GM12878 (cell line): ENCODE results near the gene CD53. TPM values are rescaled to one million over a fixed set of nuclear protein-coding genes. Genes with fewer than 3 reads are reported as not detected.

ENCODE experiments used
- ATAC-seq: fragments of 200-7000 bp; cut with Tn5 transposase; 3 replicates; pipeline ENCODE4 v1.9.1; 2020; ENCODE audit warnings: mild to moderate bottlenecking, moderate library complexity
- BruUV-seq: library from RNA; stranded (reverse); fragments of 400-500 nt; replicated peaks from 2 replicates; lab custom pipeline; 2021; lab: Mats Ljungman, UMichigan
- CTCF ChIA-PET: fragments of 300-600 bp; sonication (Branson Sonifier 250); formaldehyde crosslinking; extraction: SDS; loops from one replicate; lab custom pipeline; 2021; ENCODE audit warnings: inconsistent platforms; lab: Yijun Ruan, JAX
- POLR2A ChIA-PET: fragments of 350-600 bp; formaldehyde crosslinking; extraction: SDS; loops from one replicate; lab custom pipeline; 2021; ENCODE audit warnings: inconsistent platforms; lab: Charles Lee
- RAD21 ChIA-PET: fragments of 300-600 bp; sonication (Branson Sonifier 250); formaldehyde crosslinking; loops from one replicate; lab custom pipeline; 2023; ENCODE audit warnings: antibody characterized with exemption; ENCODE audit not compliant: unreplicated experiment; lab: Charles Lee
- SMC1A ChIA-PET: fragments of 300-600 bp; sonication (Branson Sonifier 250); formaldehyde crosslinking; loops from one replicate; lab custom pipeline; 2023; ENCODE audit not compliant: unreplicated experiment, uncharacterized antibody; lab: Charles Lee
- DNase-seq: peaks from one replicate; pipeline ENCODE4 v3.0.0-alpha.2; 2011; ENCODE audit warnings: low read depth, low spot score
- FAIRE-seq: peaks from 3 replicates; lab custom pipeline; 2011; peaks lifted over from hg19 to GRCh38; lab: Jason Lieb, UNC
- H2AFZ ChIP-seq: 2 replicates; pipeline ENCODE4 v1.6.0; 2011; ENCODE audit warnings: low read depth, low read length, control low read depth; ENCODE audit not compliant: control insufficient read depth
- H3K27ac ChIP-seq: 2 replicates; pipeline ENCODE4 v1.5.1; 2011; ENCODE audit warnings: control low read depth; ENCODE audit not compliant: control insufficient read depth, insufficient read depth
- H3K27me3 ChIP-seq, 2 experiments: replicated peaks in 1 of 2; 2 replicates each; pipeline versions ENCODE4 v1.6.0 to v1.6.1; 2011; ENCODE audit warnings: low read length in 1 of 2; ENCODE audit not compliant: control insufficient read depth in 2 of 2, insufficient read depth in 2 of 2
- H3K36me3 ChIP-seq, 2 experiments: 2 replicates each; pipeline ENCODE4 v1.5.1; 2011; ENCODE audit warnings: low read length in 1 of 2; ENCODE audit not compliant: control insufficient read depth in 2 of 2, insufficient read depth in 2 of 2
- H3K4me1 ChIP-seq: 2 replicates; pipeline ENCODE4 v1.6.1; 2011; ENCODE audit warnings: mild to moderate bottlenecking, low read length, moderate library complexity, mixed read lengths; ENCODE audit not compliant: control insufficient read depth, insufficient read depth
- H3K4me2 ChIP-seq: 2 replicates; pipeline ENCODE4 v1.6.0; 2011; ENCODE audit warnings: control low read depth; ENCODE audit not compliant: control insufficient read depth, insufficient read depth
- H3K4me3 ChIP-seq: fragments of 200-600 bp; sonication (generic); 2 replicates; pipeline ENCODE4 v1.5.1; 2016
- H3K79me2 ChIP-seq: 2 replicates; pipeline ENCODE4 v1.6.0; 2011; ENCODE audit warnings: low read length; ENCODE audit not compliant: control insufficient read depth, insufficient read depth
- H3K9ac ChIP-seq: 2 replicates; pipeline ENCODE4 v1.8.0; 2011; ENCODE audit warnings: low read length, control low read depth, mixed read lengths; ENCODE audit not compliant: control insufficient read depth, insufficient read depth
- H3K9me3 ChIP-seq: replicated peaks from 3 replicates; pipeline ENCODE4 v1.5.1; 2011; ENCODE audit warnings: mild to moderate bottlenecking, low read length; ENCODE audit not compliant: control insufficient read depth, insufficient read depth
- H4K20me1 ChIP-seq: 2 replicates; pipeline ENCODE4 v1.6.0; 2011; ENCODE audit not compliant: control insufficient read depth, insufficient read depth
- IKZF2 ChIP-seq, 2 experiments: fragments of 450-650 bp; IDR thresholded peaks; 2 replicates each; pipeline ENCODE4 v1.6.1; 2017; ENCODE audit warnings: mild to moderate bottlenecking in 2 of 2, moderate library complexity in 2 of 2
- IRF4 ChIP-seq: IDR thresholded peaks from 2 replicates; pipeline ENCODE4 v1.6.1; 2011; ENCODE audit warnings: low read depth, low read length
- KLF5 ChIP-seq: fragments of 450-650 bp; IDR thresholded peaks from 2 replicates; pipeline ENCODE4 v1.6.1; 2014; ENCODE audit warnings: mild to moderate bottlenecking; ENCODE audit not compliant: partially characterized antibody
- NBN ChIP-seq: fragments of 450-650 bp; IDR thresholded peaks from 2 replicates; pipeline ENCODE4 v1.6.1; 2016
- SRF ChIP-seq, 2 experiments: IDR thresholded peaks; 2 replicates each; pipeline ENCODE4 v1.6.1; 2011; ENCODE audit warnings: low read depth in 2 of 2, low read length in 2 of 2, mild to moderate bottlenecking in 1 of 2, moderate library complexity in 1 of 2
- TCF12 ChIP-seq: IDR thresholded peaks from 2 replicates; pipeline ENCODE4 v1.6.1; 2011; ENCODE audit warnings: low read depth, mild to moderate bottlenecking, low read length
- in situ Hi-C: fragments of 300-500 bp; cut with MboI; formaldehyde crosslinking; loops from 9 replicates; pipeline ENCODE4 v1.14.3; 2018; ENCODE audit warnings: mixed read lengths
- intact Hi-C: fragments of 100-400 bp; cut with micrococcal nuclease; formaldehyde crosslinking; loops from one replicate; pipeline ENCODE4 v1.14.2; 2022; ENCODE audit not compliant: unreplicated experiment
- polyA plus RNA-seq, 11 experiments: library from polyadenylated mRNA; depleted of rRNA in 4 of 11; unstranded in 6 of 11; stranded (reverse) in 5 of 11; fragments of >200 nt; fragmentation: Nextera tagmentation in 4 of 11; fragmentation: Illumina TruSeq in 1 of 11; extraction: Ambion mirVana in 4 of 11; extraction: Trizol in 1 of 11; gene quantifications; 1 replicate in 1 of 11; 2 replicates in 10 of 11; pipeline versions ENCODE4 v1.2.1 to v1.2.3, GENCODE V29; 2011 to 2016; ENCODE audit warnings: inconsistent platforms in 2 of 11, missing spikeins in 2 of 11, low read depth in 1 of 11
- total RNA-seq, 4 experiments: library from RNA; depleted of rRNA in 3 of 4; stranded (reverse); fragments of >200 nt in 3 of 4; fragmentation: Illumina TruSeq in 1 of 4; extraction: Trizol in 1 of 4; gene quantifications; 2 replicates each; pipeline versions ENCODE4 v1.2.1 to v1.2.3, GENCODE V29; 2013 to 2021
- TF ChIP-seq, protein P1 (sequence below): fragments of 150-350 bp; IDR thresholded peaks from 2 replicates; pipeline ENCODE4 v1.6.1; 2016; ENCODE audit warnings: low read depth, low read length
- TF ChIP-seq, protein P2 (sequence below): fragments of 450-650 bp; IDR thresholded peaks from 2 replicates; pipeline ENCODE4 v1.6.1; 2016; ENCODE audit warnings: mild to moderate bottlenecking

The CD53 gene
- total and polyA plus RNA-seq, 10 of the 15 experiments (the other 5 are each of a cell fraction or from before 2014, with no cell fraction given), result 350 to 1,389 (median 538) TPM

DNA sequence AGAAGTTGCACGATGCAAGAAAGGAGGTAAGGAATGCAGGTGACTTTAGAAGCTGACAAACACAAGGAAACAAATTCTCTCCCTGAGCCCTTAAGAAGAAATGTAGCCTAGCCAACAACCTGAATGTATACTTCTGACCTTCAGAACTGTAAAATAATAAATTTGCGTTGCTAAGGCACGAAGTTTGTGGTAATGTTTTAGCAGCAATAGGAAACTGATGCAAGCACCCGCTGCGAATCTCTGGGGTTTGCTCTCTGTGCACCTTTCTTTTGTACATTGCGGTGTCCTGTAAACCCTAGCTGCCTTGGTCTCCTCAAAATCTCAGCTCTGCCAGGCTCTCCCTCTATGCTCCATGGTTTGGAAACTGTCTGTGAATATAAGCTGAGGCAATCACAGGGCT, 15.1 kb downstream of the CD53 start (continued):
- TF ChIP-seq NBN (no peak), IKZF2 (IDR thresholded peaks at IDR 0.05) (no peak), SRF (IDR thresholded peaks at IDR 0.05; ENCODE audit: low read depth in 2 of 2, low read length in 2 of 2) (no peak), TCF12 (no peak), KLF5 (no peak)
- TF ChIP-seq, protein P1, sequence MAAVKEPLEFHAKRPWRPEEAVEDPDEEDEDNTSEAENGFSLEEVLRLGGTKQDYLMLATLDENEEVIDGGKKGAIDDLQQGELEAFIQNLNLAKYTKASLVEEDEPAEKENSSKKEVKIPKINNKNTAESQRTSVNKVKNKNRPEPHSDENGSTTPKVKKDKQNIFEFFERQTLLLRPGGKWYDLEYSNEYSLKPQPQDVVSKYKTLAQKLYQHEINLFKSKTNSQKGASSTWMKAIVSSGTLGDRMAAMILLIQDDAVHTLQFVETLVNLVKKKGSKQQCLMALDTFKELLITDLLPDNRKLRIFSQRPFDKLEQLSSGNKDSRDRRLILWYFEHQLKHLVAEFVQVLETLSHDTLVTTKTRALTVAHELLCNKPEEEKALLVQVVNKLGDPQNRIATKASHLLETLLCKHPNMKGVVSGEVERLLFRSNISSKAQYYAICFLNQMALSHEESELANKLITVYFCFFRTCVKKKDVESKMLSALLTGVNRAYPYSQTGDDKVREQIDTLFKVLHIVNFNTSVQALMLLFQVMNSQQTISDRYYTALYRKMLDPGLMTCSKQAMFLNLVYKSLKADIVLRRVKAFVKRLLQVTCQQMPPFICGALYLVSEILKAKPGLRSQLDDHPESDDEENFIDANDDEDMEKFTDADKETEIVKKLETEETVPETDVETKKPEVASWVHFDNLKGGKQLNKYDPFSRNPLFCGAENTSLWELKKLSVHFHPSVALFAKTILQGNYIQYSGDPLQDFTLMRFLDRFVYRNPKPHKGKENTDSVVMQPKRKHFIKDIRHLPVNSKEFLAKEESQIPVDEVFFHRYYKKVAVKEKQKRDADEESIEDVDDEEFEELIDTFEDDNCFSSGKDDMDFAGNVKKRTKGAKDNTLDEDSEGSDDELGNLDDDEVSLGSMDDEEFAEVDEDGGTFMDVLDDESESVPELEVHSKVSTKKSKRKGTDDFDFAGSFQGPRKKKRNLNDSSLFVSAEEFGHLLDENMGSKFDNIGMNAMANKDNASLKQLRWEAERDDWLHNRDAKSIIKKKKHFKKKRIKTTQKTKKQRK, result no peak

DNA sequence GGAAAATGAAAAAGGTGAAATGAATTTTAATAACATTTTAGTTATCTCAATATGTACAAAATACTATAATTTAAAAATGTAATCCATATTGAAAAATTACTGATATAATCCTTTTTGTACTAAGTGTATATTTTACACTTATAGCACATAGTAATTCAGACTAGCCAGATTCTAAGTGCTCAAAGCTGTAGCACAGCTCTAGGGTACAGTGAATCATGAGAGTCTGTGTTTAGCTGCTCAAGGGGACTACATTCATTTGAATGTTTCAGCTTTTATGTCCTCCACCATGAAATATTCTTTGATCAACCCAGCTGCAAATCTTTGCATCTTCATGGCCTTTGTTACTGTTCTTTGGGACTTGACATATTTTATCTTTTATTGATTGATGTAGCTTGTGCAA, 15.7 kb downstream of the CD53 start:
- H4K20me1 ChIP-seq, result peaks cover 29% of the 10 kb centered on the region
- H3K4me3 ChIP-seq, result no peak overlapping the region
- H3K36me3 ChIP-seq, result peaks cover 7 to 35% of the 10 kb centered on the region in 2 experiments
- H3K9me3 ChIP-seq, result no peaks in the 10 kb centered on the region
- CTCF ChIA-PET, result interaction anchor here (0.7 to 1.4 kb wide), 2 partner anchors 10 to 13 kb away, joined by 3 read pairs; no protein-coding TSS in a partner anchor
- POLR2A ChIA-PET, result interaction anchor here (0.5 to 1.2 kb wide), 2 partner anchors 16 to 438 kb away, joined by 3 to 5 read pairs; no protein-coding TSS in a partner anchor
- FAIRE-seq (no peak), DNase-seq (no peak), ATAC-seq (no peak)
- RAD21 ChIA-PET, result interaction anchor here (2.5 kb wide), 1 partner anchor 16 kb away, joined by 6 read pairs; the partner anchor contains the start of gene CD53
- H3K4me1 ChIP-seq, result no peaks in the 10 kb centered on the region
- H3K79me2 ChIP-seq, result peaks cover 96% of the 10 kb centered on the region
- TF ChIP-seq, protein P2, sequence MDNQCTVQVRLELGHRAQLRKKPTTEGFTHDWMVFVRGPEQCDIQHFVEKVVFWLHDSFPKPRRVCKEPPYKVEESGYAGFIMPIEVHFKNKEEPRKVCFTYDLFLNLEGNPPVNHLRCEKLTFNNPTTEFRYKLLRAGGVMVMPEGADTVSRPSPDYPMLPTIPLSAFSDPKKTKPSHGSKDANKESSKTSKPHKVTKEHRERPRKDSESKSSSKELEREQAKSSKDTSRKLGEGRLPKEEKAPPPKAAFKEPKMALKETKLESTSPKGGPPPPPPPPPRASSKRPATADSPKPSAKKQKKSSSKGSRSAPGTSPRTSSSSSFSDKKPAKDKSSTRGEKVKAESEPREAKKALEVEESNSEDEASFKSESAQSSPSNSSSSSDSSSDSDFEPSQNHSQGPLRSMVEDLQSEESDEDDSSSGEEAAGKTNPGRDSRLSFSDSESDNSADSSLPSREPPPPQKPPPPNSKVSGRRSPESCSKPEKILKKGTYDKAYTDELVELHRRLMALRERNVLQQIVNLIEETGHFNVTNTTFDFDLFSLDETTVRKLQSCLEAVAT, result no peak
- TF ChIP-seq IRF4, result no peak
- H3K4me2 ChIP-seq, result no peak overlapping the region
- BruUV-seq, result no TSS peak
- no peak overlapping the region for H3K27ac ChIP-seq
- intact Hi-C loops (no loop called here), in situ Hi-C loops (no loop called here)
- H3K27me3 ChIP-seq, result no peaks in the 10 kb centered on the region
- H3K9ac ChIP-seq, result no peak overlapping the region
- no peak overlapping the region for H2AFZ ChIP-seq
- SMC1A ChIA-PET, result interaction anchor here (0.8 to 5.8 kb wide), 6 partner anchors 10 to 104 kb away, joined by 3 to 27 read pairs (median 8); partner anchors contain the start of gene CD53
